Raji (cell line): ENCODE results near the gene NT5C2.

Source experiments
- POLR2A ChIP-seq: IDR thresholded peaks from 2 replicates; pipeline ENCODE4 v1.6.1; 2011; ENCODE audit warnings: low read depth, low read length, control low read depth; ENCODE audit not compliant: insufficient read depth

The NT5C2 gene

DNA sequence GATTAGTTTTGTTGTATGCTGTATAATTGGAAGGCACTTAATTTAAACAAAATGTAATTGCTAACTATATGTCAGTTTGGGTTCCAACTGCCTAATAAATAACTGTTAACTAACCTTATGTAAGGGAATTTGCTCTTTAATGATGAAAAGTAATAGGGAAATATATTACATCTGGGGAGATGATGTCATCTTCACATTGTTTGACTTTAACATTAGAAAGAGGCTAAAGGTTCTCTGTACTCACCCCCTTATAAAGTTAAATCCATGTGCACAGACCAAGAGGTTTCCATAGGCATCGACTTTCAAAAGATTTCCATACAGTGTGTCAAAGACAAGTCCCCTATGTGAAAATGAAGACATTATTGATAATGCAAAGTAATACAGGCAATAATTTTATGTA lies 87.6 kb downstream of the NT5C2 start:
- TF ChIP-seq POLR2A: no peak

DNA sequence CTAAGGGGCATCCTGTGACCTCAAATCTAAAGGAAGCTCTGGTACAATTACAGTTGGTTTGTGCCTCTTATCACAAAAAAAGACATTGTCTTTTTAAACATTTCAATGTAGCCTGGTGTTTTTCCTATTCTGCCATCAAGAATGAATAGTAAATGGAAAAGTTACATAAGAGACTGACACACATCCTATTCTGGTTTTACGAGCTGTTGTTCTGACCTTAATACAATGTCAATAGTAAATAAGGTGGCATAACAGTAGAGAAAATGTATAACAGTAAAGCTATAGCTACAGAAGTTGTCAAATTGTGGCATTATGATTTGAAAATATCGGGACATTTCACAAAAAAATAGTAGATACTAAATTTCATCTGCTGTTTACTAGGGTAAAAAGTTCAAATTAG lies 88.4 kb downstream of the NT5C2 start:
- no peak for TF ChIP-seq POLR2A

DNA sequence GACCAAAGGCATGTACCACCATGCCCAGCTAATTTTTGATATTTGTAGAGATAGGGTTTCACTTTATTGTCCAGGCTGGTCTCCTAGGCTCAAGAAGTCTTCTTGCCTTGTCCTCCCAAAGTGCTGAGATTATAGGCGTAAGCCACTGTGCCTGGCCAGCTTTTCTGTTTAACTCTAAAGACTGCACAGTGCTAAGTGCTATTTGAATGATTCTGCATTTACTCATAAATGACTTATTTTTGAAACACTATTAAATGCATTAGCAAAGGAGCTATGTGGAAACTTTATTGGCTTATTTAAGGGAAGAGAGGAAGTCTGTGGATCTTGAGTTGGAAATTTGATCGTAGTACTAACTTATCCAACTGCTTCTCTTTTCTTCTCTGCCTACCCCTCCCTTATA lies 89.1 kb downstream of the NT5C2 start:
- no peak for TF ChIP-seq POLR2A

DNA sequence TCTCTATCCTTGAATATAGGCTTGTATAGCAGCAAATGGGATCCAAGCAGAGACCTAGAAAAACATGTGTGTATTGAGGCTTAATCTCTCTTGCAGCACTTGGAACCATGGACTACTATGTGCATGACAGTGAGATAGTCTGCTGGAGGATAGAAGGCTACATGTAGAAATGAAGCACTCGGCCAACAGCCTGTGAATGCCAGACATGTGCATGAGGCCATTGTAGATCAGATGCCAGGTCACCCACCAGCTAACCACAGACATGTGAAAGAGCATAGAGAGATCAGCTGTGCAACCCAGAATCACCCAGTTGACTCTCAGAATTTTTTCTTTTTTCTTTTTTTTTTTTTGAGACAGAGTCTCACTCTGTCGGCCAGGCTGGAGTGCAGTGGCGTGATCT lies 90.9 kb downstream of the NT5C2 start:
- TF ChIP-seq POLR2A: no peak

DNA sequence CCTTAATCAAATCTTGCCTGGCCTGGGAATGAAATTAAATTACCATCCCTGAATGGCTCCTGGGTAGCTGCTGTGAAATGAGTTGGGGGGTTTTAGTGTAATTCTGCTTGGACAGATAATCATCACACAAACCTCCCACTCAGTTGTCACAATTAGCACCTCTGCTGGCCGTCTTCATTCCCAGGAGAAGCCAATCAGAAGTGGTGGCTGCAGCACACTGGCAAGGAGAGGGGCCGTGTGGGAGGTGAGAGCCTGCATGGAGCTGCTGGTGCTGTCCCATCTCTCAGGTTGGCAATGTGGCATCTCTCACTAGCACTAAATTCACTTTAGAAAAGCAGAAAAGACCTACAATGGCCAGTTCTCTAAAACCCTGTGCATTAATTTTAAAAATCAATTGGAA lies 92.5 kb downstream of the NT5C2 start:
- no peak for TF ChIP-seq POLR2A

DNA sequence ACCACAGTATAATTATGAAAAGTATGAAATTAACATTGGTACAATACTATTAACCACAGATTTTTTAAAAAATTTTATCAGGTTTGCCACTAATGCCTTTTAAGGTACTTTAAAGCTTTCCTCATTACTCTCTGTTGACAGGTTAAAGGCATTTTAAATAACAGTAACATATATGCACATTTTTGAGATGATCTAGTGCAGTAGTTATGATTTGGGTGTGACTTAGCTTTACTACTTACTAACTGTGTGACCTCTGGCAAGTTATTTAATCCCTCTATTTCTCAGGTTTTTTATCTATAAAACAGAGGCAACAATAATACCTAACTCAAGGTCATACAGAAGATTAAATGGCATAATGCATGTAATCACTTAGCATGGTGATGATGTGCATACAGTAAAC lies 94.8 kb downstream of the NT5C2 start:
- no peak for TF ChIP-seq POLR2A

DNA sequence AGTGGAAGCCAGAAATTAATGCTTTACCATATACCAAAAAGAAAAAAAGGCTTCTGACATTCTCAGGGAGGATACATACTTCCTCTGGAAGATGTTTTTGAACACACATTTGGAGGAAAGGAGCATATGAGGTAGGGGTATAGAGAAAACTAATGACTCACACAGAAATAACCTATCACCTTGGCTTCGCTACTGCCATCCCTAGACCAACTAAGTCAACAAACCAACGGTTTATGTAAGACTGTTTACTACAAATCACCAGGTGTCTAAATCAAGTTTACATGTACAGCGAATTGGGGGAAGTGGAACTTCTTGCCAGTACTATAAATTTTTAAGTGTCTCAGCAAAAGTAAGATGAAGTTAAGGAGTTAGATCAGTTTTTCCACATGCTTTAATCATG lies 96.9 kb downstream of the NT5C2 start:
- no peak for TF ChIP-seq POLR2A

DNA sequence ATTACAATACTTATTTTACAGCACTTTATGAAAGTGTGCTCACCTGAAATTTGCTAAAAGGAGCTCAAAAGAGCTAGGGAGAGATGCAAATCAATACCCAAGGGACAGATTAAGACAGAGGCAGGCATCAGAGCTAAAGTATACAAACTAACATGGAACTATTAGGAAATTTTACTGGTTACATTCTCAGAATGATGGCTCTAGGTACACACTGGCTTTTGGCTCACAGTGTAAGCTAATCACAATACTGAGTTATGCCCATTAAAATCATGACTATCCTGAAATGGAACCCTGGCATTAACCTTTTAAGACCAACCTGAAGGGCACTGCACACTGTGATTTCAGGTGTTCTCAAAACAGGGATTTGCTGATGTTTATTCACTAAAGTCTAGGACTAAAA lies 98.1 kb downstream of the NT5C2 start:
- no peak for TF ChIP-seq POLR2A

DNA sequence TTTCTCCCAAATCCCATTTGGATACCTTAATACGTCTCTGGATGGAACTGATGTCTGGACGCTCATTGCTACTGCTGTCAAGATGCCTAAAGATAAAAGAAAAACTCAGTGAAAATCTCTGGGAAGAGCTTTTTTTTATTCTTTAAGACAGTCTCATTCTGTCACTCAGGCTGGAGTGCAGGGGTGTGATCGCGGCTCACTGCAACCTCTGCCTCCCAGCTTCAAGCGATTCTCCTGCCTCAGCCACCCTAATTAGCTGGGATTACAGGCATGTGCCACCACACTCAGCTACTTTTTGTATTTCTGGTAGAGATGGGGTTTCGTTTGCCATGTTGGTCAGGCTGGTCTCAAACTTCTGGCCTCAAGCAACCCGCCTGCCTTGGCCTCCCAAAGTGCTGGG lies 102.2 kb downstream of the NT5C2 start:
- no peak for TF ChIP-seq POLR2A

DNA sequence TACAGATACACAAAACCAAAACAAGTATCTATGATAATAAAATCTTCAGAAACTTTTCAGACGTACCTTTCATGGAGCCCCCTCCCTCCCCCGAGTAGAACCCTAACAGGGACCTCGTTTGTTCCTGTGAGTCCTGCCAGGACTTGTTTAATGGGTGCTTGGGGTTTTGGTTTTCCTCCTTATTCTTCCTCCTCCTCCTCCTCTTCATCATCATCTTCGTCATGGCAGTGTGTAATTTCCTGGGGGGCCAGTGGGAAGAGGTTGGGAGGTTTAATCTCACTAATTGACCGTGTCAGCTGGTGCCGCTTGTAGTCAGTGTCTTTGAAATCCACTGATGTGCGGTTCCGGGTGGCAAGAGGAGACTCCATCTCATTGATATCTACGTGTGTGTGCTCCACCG lies 103.6 kb downstream of the NT5C2 start:
- TF ChIP-seq POLR2A: no peak

DNA sequence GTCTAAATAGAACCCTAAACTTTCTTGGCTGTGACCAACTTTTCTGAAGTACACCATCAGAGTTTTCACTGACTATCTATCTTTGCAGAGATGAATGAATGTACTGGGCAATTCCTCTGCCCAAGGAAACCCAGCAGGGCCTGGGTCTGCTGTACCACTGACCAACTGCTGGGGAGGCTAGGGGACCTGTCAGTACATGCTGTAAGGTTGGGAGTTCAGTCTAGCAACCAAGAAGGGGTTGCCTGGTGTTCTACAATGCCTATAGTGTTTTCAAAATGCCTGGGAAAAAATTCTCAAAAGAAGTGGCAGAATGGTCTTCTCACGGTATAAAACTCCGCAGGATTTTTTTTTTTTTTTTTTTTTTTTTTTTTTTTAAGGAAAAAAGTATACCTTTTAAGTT lies 106.3 kb downstream of the NT5C2 start:
- TF ChIP-seq POLR2A: no peak

DNA sequence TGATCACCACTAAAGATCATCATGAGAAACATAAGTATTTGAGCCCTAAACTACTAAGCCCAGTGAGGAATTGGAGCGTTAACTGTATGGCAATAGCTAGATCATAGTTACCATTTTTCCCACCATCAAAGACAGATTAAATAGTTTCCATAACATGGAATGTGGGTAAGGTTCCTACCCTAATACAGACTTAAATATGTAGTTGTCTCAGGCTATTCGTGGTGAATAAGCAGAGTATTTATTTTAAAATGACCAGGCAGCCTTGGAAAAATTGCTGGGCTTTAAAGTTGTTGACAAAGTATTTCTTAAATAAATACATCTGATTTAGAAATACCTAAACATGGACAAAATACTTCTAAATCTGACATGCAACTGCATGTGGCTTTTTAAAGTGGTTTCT lies 106.8 kb downstream of the NT5C2 start:
- no peak for TF ChIP-seq POLR2A

DNA sequence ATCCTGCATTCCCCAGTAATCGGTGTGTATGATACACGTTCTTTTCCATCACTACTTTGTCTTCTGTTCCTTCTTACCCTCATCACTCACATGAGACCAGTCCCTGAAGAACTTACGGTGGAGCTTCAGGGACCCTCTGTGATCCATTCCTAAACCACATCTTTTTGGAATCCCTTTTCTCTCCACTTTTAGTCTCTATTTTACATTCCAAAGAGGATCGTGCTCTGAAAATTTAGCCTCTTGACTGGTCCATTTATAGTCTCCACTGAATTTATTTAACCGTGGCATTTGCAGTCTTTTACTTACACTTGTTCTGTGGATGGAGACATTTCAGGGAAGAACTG lies 109.1 kb downstream of the NT5C2 start:
- no peak for TF ChIP-seq POLR2A

DNA sequence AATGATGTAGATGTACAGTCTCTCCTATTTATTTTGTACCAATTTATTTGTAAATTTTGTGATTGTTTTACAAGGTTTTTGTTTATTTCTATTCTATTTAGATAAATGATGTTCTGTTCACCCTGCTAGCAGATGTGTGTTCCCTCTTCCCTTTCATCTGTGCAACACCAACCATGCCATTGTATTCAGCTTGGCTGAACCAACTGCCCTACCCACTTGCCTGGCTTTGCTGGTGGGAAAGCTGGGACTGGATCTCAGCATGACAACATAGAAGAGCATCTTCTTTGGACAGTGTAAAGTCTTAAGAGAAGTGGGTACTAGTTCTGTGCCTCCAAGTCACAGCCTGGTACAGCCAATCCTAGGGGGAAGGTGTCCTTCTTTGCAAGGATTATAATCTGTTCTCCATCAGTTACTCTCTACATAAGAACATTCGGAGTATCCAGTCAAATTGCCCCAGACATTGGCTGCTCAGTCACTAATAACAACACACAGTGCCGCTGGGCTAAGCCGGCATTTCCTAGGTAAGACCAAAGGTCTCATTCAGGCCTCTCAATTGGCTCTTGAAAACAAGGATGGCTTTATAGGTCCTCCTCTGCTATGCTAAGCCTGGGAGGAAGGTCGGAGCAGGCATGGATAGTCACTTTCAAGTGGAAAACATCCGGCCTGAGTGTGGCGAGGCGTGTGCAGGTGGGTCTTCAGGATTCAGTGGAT lies 109.7 kb downstream of the NT5C2 start:
- no peak for TF ChIP-seq POLR2A

DNA sequence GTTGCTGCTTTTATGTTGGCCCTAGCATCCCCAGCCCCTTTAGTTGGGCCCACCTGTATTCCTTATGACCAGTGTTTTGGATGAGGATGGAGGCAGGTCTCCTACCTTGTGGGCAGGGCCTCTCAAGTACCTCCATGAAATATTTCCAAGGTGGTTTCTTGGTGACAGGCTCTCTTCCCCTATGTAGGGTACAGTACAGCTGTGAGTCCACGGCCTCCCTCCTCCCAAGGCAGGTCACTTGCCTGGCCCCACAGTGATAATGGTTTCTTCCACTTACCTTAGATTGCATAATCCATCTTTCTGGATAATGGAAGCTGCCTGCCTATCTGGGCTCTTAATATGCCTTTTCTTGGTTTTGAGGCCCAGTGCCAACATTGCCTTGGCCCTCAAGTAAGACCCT lies 110.4 kb downstream of the NT5C2 start:
- no peak for TF ChIP-seq POLR2A

DNA sequence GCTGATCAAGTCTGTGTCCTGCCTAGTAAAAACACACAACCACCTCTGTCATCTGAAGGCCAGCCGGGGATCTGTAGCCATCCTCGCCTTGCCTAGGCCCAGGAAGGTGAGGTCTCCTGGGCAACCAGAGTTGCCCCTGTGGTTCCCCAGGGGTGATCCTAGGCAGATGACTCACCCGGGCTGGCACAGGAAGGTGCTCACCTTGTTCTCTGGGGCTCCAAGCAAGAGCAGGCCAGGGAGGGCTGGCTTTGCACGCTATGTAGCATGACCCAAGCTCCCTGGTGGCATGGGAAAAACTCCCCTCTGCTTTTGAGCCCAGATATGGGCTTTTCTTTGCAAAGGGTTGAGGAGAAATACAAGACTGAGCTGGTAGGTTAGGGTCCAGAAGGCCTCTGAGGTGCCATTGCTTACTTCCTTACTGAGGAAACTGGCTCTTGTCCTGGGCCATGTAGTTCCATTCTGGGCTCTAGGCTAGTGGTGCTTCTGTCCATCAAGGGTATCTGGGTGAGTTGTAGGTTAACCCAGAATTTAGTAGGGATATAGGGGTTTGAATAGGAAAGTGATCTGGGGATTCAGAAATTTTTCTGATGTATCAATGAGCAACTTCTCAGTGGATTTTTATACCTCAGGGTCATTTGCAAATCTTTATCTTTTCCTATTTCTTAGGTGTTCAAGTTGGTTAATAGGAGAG lies 112.0 kb downstream of the NT5C2 start:
- no peak for TF ChIP-seq POLR2A

DNA sequence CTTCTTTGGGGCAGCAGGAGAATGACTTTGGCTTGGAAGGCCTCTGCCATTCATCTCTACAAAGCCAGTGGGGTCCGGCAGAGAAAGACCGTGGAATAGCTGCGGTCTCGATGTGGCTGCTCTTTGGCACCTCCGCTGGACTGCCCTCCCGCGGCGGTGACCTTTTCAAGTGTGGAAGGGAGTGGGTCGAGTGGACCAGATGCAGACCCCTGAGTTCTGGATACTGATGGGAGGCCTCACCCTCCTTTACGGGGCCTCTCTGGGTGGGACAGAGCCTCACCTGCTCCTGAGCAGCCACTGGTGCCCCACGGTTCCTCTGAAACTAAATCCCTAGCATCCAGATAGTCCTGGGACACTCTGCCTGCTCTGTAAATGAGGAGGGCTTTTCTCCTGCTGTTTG lies 113.1 kb downstream of the NT5C2 start:
- TF ChIP-seq POLR2A: no peak
